GM21529 (cell line): Measurements from ENCODE around the gene PLA2G10.
A peak's percentile ranks its signal among the peaks of the same experiment; 100 is the strongest.
"Not testable (repeated sequence)": the region's sequence is repeated elsewhere in the genome, so short reads cannot be mapped to it uniquely, and the experiment has no call there.

Experiments
- ATAC-seq: cut with Tn5 transposase; IDR thresholded peaks from one replicate; pipeline ENCODE4 v1.9.1; 2021; ENCODE audit not compliant: unreplicated experiment

Gene PLA2G10

GRCh38 chr16:14667347-14668266, 26.5 kb downstream of the PLA2G10 start:
- ATAC-seq, result no peak

GRCh38 chr16:14658063-14658462, 36.0 kb downstream of the PLA2G10 start:
- peak; percentile 93 for ATAC-seq

- ATAC-seq, result no peak
These were observed 41.4 kb downstream of the PLA2G10 start for GRCh38 chr16:14652726-14653125.

GRCh38 chr16:14650629-14651028, 43.5 kb downstream of the PLA2G10 start:
- ATAC-seq, result no peak

DNA sequence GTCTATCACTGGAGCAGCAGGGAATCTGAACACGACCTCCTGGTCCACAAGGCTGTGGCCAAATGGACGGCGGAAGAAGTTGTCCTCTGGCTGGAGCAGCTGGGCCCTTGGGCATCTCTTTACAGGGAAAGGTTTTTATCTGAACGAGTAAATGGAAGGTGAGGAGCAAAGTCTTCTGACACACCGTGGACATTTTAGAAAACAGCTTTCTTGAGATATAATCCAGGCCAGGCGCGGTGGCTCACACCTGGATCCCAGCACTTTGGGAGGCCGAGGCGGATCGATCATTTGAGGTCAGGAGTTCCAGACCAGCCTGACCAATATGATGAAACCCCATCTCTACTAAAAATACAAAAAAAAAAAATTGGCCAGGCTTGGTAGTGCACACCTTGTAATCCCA, 44.3 kb downstream of the PLA2G10 start:
- ATAC-seq, result no peak

DNA sequence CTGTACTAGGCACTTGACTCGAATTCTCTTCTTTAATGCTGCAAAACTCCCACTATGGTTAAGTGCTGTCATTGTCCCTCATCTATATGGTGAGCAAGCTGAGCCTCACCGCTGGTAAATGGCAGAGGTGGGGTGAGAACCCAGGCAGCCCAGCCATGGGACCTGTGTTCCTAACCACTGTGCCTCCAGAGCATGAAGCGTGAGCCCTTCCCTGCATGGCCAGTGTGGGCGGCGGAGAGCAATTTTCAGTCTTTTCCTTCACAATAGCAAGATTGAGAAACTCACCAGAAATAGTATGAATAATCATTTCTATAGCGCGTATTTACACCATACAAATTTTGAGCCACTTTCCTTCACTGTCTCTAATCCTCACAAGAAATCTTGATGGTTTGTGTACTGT, 52.2 kb downstream of the PLA2G10 start:
- no peak for ATAC-seq

DNA sequence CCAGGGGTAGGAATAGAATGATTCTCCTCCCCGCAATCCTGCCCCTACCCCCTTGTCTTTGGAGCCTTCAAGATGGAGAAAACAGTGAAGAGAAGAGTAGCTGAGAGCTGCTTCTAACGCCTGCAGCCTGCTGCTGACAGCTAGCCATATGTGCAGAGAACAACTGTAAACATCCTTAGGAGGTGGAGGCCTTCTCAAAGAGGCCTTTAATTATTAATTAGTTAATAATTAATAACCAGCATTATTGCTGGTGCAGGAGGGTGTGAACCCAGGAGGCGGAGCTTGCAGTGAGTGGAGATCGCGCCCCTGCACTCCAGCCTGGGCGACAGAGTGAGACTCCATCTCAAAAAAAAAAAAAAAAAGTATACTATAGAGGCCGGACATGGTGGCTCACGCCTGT, 52.9 kb downstream of the PLA2G10 start:
- ATAC-seq, result no peak

- ATAC-seq, result no peak
These were observed 53.6 kb downstream of the PLA2G10 start for GRCh38 chr16:14640538-14640937.

DNA sequence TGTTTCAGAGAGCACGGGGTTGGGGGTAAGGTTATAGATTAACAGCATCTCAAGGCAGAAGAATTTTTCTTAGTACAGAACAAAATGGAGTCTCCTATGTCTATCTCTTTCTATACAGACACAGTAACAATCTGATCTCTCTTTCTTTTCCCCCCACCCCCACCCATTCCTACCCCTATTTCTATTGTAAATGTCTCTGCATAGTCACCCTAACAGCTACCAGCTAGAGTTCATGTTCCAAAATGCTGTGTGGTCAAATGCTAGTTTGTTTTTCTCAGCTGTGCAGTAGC, 57.2 kb downstream of the PLA2G10 start:
- ATAC-seq, result not testable (repeated sequence)

- not testable (repeated sequence) for ATAC-seq
These were observed 57.7 kb downstream of the PLA2G10 start for GRCh38 chr16:14636179-14636950.

- no peak for ATAC-seq
These were observed 58.5 kb downstream of the PLA2G10 start for GRCh38 chr16:14635395-14636165.

DNA sequence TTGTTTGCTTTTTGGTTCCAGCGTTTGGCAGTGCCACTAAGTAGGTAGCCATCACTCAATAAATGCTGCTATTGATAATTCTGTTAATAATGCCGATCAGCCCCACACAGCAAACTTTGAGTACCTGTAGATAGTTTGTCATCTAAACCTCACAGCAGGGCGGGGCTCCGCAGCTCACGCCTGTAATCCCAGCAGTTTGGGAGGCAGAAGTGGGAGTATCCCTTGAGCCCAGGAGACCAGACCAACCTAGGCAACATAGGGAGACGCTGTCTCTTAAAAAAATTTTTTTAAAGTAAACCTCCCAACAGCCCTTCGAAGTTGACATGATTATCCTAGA, 59.8 kb downstream of the PLA2G10 start:
- no peak for ATAC-seq

DNA sequence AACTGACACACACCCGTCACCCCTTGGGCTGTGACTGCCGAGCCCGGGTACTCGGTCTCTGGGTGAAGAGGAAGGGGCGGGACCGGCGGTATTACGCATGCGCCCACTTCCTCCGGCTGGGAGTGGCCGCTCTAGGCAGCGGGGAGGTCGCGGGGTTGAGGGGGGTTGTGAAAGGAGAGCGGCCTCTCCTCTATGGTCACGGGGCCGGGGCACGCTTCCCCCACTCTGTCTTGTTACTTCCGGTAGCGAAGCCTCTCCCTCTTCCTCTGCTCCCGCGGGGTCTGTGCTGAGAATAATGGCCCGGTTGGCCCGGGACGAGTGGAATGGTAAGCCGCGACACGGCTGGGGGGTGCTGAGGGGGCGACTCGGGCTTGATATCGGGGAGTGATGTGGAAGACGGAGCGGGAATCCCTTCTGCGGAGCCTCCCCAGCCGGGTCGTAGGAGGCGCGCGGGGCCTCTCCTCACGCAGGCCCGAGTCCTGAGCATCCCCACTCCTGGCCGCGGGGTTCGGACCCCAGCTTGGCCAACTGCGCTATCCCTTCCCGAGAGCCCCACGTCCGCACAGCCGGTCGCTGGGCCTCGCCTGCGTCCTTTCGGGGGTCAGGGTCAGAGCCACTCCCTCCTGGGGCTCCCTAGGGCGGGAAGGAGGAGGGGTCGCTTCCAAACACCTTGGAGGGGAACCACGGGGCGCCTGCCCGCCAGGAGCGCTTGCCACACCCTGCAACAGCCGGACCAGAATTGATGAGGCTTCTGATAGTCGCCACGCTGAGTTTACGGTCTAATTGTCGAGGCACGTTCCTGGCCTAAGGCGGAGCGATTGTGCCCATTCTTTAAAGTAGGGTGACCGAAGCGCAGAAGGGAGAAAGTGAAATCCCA, 61.2 kb downstream of the PLA2G10 start, which contains the start of gene BFAR:
Gene BFAR (plus strand): TSS at position 259 of the 877 bp plus-strand sequence. CDS start 11,396 bp downstream, outside the sequence.
- ATAC-seq, result peak; percentile 73

DNA sequence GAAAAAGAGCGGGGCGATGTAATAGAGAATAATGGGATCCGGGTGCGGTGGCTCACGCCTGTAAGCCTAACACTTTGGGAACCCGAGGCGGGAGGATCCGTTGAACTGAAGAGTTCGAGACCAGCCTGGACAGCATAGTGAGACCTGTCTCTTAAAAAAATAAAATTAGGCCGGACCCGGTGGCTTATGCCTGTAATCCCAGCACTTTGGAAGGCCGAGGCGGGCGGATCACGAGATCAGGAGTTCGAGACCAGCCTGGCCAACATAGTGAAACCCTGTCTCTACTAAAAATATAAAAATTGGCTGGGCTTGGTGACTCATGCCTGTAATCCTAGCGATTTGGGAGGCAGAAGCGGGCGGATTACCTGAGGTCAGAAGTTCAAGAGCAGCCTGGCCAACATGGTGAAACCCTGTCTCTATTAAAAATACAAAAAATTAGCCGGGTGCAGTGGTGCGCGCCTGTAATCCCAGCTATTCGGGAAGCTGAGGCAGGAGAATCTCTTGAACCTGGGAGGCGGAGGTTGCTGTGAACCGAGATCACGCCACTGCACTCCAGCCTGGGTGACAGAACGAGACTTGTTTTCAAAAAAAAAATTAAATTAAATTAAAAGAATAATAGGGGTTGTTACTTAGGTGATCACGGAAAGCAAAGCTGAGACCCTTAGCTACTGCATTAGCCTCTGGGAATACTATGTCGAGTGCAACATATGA, 63.3 kb downstream of the PLA2G10 start:
- not testable (repeated sequence) for ATAC-seq

- peak; percentile 45 for ATAC-seq
These were observed 64.0 kb downstream of the PLA2G10 start, which contains the start of gene PARN for GRCh38 chr16:14629919-14630619. Gene PARN, minus strand, starts transcription at chr16:14630260. Its CDS starts 135 bp downstream, at chr16:14630125.

GRCh38 chr16:14629612-14629918, 64.5 kb downstream of the PLA2G10 start:
- peak; percentile 2 for ATAC-seq

DNA sequence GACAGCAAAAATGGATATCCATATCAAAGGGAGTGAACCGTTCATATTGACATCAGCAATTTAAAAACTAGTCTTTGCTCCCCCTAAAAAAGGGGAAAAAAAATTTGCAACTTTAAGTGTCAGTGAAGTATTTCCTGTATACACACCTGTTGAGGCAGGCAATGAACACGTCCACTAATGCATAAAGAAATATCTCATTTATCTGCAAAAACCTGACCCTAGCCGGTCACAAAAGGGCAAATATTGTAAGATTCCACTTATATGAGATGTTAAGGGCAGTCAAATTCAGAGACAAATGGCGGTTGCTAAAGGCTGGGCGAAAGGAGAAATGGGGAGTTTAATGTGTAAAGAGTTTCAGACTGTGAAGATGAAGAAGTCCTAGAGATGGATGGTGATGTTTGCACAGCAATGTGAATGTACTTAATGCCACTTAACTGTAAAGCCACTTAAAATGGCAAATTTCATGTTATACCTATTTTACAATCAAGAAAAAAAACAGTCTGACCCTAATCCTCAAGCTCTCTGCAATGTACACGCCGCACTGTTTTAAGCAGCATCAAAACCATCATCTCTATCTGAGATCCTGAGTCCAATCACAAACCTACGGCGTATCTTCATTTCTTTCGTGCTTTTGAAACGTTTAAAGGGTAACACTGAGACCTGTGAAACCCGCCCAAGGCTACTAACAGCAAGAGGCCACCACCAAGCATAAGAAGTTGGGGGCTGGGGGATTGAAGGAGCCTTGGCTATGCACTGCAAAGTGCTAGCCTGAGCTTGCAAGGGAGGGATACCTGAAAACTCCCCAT, 65.1 kb downstream of the PLA2G10 start:
- no peak for ATAC-seq

DNA sequence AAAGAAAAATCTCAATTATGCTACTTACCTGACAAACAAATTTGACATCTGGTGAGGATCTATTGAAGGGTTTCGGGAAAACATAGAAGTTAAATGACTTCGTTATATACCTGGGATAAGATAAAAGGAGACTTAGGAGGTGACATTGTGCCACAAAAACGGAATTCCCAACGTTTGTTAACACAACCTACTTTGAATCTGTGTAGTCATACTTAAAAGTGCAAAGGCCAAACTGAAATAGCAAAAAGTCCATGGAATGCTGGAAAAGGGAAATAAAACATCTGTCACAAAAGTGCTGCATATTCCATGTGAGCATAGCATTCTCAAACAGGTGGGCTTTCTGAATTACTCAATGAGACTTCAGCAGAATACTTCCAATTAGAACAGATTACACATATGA, 67.0 kb downstream of the PLA2G10 start:
- no peak for ATAC-seq
